Hepatocyte (in vitro differentiated cells): Measurements from ENCODE around the gene LCN15. TPM values are rescaled to one million over a fixed set of nuclear protein-coding genes. Genes with fewer than 3 reads are reported as not detected.
"Not testable (repeated sequence)": the region's sequence is repeated elsewhere in the genome, so short reads cannot be mapped to it uniquely, and the experiment has no call there.

ENCODE experiments used
- DNase-seq: peaks from one replicate; pipeline ENCODE4 v3.0.0-alpha.2; 2016; ENCODE audit warnings: low spot score
- H2AFZ ChIP-seq: fragments of 200-600 bp; sonication (generic); 2 replicates; pipeline ENCODE4 v1.6.0; 2016; ENCODE audit warnings: antibody characterized with exemption, mild to moderate bottlenecking
- H3K27ac ChIP-seq: fragments of 200-600 bp; sonication (generic); 2 replicates; pipeline ENCODE4 v1.5.1; 2016; ENCODE audit warnings: mild to moderate bottlenecking
- H3K27me3 ChIP-seq: fragments of 200-600 bp; sonication (generic); 2 replicates; pipeline ENCODE4 v1.6.1; 2016
- H3K36me3 ChIP-seq: fragments of 200-600 bp; sonication (generic); replicated peaks from 2 replicates; pipeline ENCODE4 v1.5.1; 2016; ENCODE audit warnings: low read depth; ENCODE audit not compliant: insufficient read depth
- H3K4me1 ChIP-seq: fragments of 200-600 bp; sonication (generic); 2 replicates; pipeline ENCODE4 v1.5.1; 2016; ENCODE audit warnings: mild to moderate bottlenecking, moderate library complexity; ENCODE audit not compliant: insufficient read depth
- H3K4me2 ChIP-seq: fragments of 200-600 bp; sonication (generic); 2 replicates; pipeline ENCODE4 v1.6.0; 2016
- H3K4me3 ChIP-seq: fragments of 200-600 bp; sonication (generic); 2 replicates; pipeline ENCODE4 v1.5.1; 2016; ENCODE audit warnings: mild to moderate bottlenecking
- H3K79me2 ChIP-seq: fragments of 200-600 bp; sonication (generic); 2 replicates; pipeline ENCODE4 v1.6.0; 2017; ENCODE audit warnings: mild to moderate bottlenecking
- H3K9me2 ChIP-seq: fragments of 200-600 bp; sonication (generic); replicated peaks from 2 replicates; pipeline ENCODE4 v1.6.0; 2017; ENCODE audit warnings: mild to moderate bottlenecking; ENCODE audit not compliant: insufficient read depth
- H3K9me3 ChIP-seq: fragments of 200-600 bp; sonication (generic); 2 replicates; pipeline ENCODE4 v1.5.1; 2016; ENCODE audit warnings: low read depth, mild to moderate bottlenecking
- H4K20me1 ChIP-seq: fragments of 200-600 bp; sonication (generic); 2 replicates; pipeline ENCODE4 v1.6.0; 2016; ENCODE audit warnings: mild to moderate bottlenecking; ENCODE audit not compliant: insufficient read depth, poor library complexity, severe bottlenecking
- EZH2 ChIP-seq: fragments of 200-600 bp; sonication (generic); IDR thresholded peaks from 2 replicates; pipeline ENCODE4 v1.6.1; 2016; ENCODE audit warnings: antibody characterized with exemption, mild to moderate bottlenecking, borderline replicate concordance
- EZH2phosphoT487 ChIP-seq: fragments of 200-600 bp; sonication (generic); IDR thresholded peaks from one replicate; pipeline ENCODE4 v1.6.1; 2018; ENCODE audit warnings: antibody characterized with exemption, mild to moderate bottlenecking, low read depth, moderate library complexity; ENCODE audit not compliant: unreplicated experiment, severe bottlenecking
- WGBS: methylation state at CpG from one replicate; pipeline ENCODE4 v1.1.6; 2016; ENCODE audit warnings: low lambda C conversion rate; ENCODE audit errors: missing lambda C conversion rate; 5-methylcytosine and 5-hydroxymethylcytosine counted together
- polyA plus RNA-seq: library from polyadenylated mRNA; unstranded; fragments of >200 nt; fragmentation: Nextera tagmentation; extraction: Ambion mirVana; gene quantifications from 2 replicates; pipeline ENCODE4 v1.2.1, GENCODE V29; 2016
- total RNA-seq: library from RNA; depleted of rRNA; stranded (reverse); fragments of >200 nt; gene quantifications from 2 replicates; pipeline ENCODE4 v1.2.3, GENCODE V29; 2014
- TF ChIP-seq, protein P1 (sequence below): fragments of 200-600 bp; sonication (generic); IDR thresholded peaks from 2 replicates; pipeline ENCODE4 v1.5.1; 2016; ENCODE audit warnings: antibody characterized with exemption, mild to moderate bottlenecking; ENCODE audit not compliant: poor library complexity

LCN15 gene
- total and polyA plus RNA-seq, 2 experiments from 2014 or later = 1.4 to 1.5 TPM

DNA sequence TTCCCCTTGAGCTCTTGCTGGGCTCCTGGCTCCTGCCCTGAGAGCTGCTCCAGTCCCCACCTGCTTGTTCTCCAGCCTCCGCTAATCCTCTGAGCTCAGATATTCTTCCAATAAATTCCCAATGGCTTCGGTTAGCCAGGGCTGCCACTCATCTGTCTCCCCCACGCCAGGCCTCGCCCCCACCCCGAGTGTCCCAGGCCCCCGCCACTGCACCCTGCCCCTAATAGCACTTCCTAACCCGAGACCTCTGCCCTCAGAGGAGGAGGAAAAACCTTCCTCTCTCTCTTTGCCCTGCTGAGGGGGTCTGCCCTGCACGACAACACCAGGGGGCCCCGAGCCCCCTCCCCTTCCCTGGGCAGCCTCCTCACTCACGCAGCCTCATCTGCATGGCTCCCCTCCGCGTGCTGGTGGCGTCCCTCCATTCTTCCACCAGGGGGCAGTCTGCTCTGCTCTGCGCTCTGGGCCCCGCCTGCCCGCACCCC is 5.4 kb upstream of the LCN15 start:
- no peak for DNase-seq
- TF ChIP-seq, protein P1, sequence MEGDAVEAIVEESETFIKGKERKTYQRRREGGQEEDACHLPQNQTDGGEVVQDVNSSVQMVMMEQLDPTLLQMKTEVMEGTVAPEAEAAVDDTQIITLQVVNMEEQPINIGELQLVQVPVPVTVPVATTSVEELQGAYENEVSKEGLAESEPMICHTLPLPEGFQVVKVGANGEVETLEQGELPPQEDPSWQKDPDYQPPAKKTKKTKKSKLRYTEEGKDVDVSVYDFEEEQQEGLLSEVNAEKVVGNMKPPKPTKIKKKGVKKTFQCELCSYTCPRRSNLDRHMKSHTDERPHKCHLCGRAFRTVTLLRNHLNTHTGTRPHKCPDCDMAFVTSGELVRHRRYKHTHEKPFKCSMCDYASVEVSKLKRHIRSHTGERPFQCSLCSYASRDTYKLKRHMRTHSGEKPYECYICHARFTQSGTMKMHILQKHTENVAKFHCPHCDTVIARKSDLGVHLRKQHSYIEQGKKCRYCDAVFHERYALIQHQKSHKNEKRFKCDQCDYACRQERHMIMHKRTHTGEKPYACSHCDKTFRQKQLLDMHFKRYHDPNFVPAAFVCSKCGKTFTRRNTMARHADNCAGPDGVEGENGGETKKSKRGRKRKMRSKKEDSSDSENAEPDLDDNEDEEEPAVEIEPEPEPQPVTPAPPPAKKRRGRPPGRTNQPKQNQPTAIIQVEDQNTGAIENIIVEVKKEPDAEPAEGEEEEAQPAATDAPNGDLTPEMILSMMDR = peak; percentile 44
- no peak for TF ChIP-seq EZH2phosphoT487
- H3K9me2 ChIP-seq = no peaks in the 10 kb centered on the region
- H3K4me2 ChIP-seq = peak overlapping the region; percentile 46
- H3K4me3 ChIP-seq = no peak overlapping the region
- H3K36me3 ChIP-seq = no peaks in the 10 kb centered on the region
- no peaks in the 10 kb centered on the region for H3K4me1 ChIP-seq
- H3K79me2 ChIP-seq = no peaks in the 10 kb centered on the region
- H3K27ac ChIP-seq = no peak overlapping the region
- H3K9me3 ChIP-seq = no peaks in the 10 kb centered on the region
- H3K27me3 ChIP-seq = no peaks in the 10 kb centered on the region
- 5% methylated on average over 4 of the region's 16 CpGs for WGBS
- H4K20me1 ChIP-seq = no peaks in the 10 kb centered on the region
- H2AFZ ChIP-seq = no peak overlapping the region

DNA sequence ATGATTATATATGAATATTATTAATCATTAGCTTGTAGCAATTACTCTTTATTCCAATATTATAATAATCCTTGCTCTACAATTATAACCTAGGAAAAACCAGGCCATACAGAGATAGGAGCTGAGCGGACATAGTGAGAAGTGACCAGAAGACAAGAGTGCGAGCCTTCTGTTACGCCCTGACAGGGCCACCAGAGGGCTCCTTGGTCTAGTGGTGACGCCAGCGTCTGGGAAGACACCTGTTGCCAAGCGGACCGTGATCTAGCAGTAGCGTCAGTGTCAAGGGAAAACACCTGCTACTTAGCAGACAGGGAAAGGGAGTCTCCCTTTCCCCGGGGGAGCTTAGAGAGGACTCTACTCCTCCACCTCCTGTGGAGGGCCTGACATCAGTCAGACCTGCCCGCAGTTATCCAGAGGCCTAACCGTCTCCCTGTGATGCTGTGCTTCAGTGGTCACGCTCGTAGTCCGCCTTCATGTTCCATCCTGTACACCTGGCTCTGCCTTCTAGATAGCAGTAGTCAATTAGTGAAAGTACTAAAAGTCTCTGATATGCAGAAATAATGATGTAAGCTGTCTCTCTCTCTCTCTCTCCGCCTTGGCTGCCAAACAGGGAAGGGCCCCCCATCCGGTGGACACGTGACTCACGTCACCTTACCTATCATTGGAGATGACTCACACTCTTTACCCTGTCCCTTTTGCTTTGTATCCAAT is 2.2 kb upstream of the LCN15 start:
- not testable (repeated sequence) for H3K9me3 ChIP-seq, H3K79me2 ChIP-seq, H3K4me3 ChIP-seq, H3K4me2 ChIP-seq, H3K36me3 ChIP-seq, H4K20me1 ChIP-seq, H3K27ac ChIP-seq, H3K27me3 ChIP-seq, H3K9me2 ChIP-seq, H3K4me1 ChIP-seq, H2AFZ ChIP-seq
- TF ChIP-seq, protein P1 = peak; percentile 51
- peak; percentile 79 for DNase-seq
- WGBS = 51% methylated on average over 18 of the region's 18 CpGs

DNA sequence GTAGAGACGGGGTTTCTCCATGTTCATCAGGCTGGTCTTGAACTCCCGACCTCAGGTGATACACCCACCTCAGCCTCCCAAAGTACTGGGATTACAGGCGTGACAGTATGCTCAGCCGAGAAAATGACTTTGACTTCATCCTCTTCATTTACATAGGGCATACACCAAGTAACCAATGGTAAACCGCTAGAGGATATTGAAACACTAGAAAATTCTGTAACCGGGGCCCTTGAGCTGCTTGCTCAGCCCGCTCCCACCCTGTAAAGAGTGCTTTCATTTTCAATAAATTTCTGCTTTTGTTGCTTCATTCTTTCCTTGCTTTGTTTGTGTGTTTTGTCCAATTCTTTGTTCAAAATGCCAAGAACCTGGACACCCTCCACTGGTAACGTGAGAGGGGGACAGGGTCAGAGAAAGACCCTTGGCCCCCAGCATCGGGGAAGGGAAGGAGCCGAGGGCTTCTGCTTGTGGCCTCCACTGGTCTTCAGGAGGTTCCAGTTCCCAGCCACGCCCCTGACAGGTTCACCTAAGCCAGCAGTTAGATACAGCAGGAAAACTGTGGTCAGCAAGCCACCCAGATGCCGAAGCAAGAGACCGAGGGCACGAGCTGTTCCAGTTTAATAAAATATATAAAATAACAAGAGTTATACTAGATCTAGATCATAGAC is 1.6 kb upstream of the LCN15 start:
- not testable (repeated sequence) for H2AFZ ChIP-seq, H3K79me2 ChIP-seq, H3K4me1 ChIP-seq, H3K27me3 ChIP-seq, H3K4me3 ChIP-seq, H3K4me2 ChIP-seq, H3K27ac ChIP-seq, H3K9me2 ChIP-seq, H3K9me3 ChIP-seq, H3K36me3 ChIP-seq, H4K20me1 ChIP-seq, DNase-seq
- 81% methylated on average over 14 of the region's 14 CpGs for WGBS

DNA sequence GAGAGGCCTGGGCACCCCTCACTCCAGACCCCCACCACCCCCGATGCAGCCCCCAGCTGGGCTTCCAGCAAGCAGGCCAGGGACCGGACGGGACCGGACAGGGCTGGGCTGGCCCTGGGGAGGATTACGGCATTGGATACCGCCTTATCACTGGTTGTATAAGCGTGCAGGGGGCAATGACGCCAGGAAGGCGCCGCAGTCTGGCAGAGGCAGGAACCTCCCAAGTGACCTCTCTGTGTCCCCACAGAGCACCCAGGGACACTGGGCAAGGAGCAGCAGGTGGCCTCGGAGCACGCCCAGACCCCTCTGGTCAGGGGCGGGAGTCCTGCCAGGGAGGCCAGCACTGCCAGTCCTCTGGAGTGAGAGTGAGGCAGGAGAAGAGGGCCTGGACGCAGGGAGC is 723 bp upstream of the LCN15 start:
- DNase-seq = no peak
- Histone ChIP-seq H3K4me3 (no peak overlapping the region), H3K4me1 (no peaks in the 10 kb centered on the region), H4K20me1 (no peaks in the 10 kb centered on the region), H3K27me3 (no peaks in the 10 kb centered on the region), H3K9me2 (no peaks in the 10 kb centered on the region), H3K36me3 (no peaks in the 10 kb centered on the region), H3K4me2 (no peak overlapping the region), H3K79me2 (no peaks in the 10 kb centered on the region), H2AFZ (no peak overlapping the region), H3K9me3 (no peaks in the 10 kb centered on the region), H3K27ac (no peak overlapping the region)
- 92% methylated on average over 14 of the region's 14 CpGs for WGBS
- no peak for TF ChIP-seq EZH2
- TF ChIP-seq, protein P1 = no peak
- no peak for TF ChIP-seq EZH2phosphoT487
